ENCODE results near the gene VASP. TPM values are rescaled to one million over a fixed set of nuclear protein-coding genes. Genes with fewer than 3 reads are reported as not detected.

The VASP gene
- total and polyA plus RNA-seq, 2 of the 13 experiments (the other 11 are each of a cell fraction or from before 2014, with no cell fraction given): 41.8 to 67.1 TPM

- TF ChIP-seq ZNF574 (CRISPR knock-in tag; IDR thresholded peaks at IDR 0.05): peak; percentile 40
- no peak for TF ChIP-seq ZNF557 (CRISPR knock-in tag; IDR thresholded peaks at IDR 0.05)
- TF ChIP-seq FOXA3 (CRISPR knock-in tag; IDR thresholded peaks at IDR 0.05): peak; percentile 59
- peak; percentile 64 for TF ChIP-seq FOXP4 (CRISPR knock-in tag; IDR thresholded peaks at IDR 0.05)
- no peak for TF ChIP-seq ZNF547 (CRISPR knock-in tag; IDR thresholded peaks at IDR 0.05)
- peak; percentile 93 for TF ChIP-seq PHF21A (CRISPR knock-in tag; IDR thresholded peaks at IDR 0.05)
- no peak for TF ChIP-seq NFRKB (IDR thresholded peaks at IDR 0.05)
- TF ChIP-seq ZNF207 (IDR thresholded peaks at IDR 0.05; ENCODE audit: borderline replicate concordance): no peak
- TF ChIP-seq POLR2A (IDR thresholded peaks at IDR 0.05; ENCODE audit: insufficient read depth in 1 of 2, low read depth in 2 of 2, low read length in 2 of 2): no peak; a peak in 1 of 4 replicates
- no peak for TF ChIP-seq ZNF138 (CRISPR knock-in tag; IDR thresholded peaks at IDR 0.05; ENCODE audit: low read depth)
- no peak for TF ChIP-seq EEA1 (CRISPR knock-in tag; IDR thresholded peaks at IDR 0.05; ENCODE audit: borderline replicate concordance)
- 0 out of 2 replicates have a peak, but pooled peaks have one; percentile 27 for TF ChIP-seq ZNF441 (CRISPR knock-in tag; IDR thresholded peaks at IDR 0.05; ENCODE audit: borderline replicate concordance)
- no peak for TF ChIP-seq HBP1 (CRISPR knock-in tag; IDR thresholded peaks at IDR 0.05; ENCODE audit: low read depth)
- TF ChIP-seq KMT2A (CRISPR knock-in tag; IDR thresholded peaks at IDR 0.05): no peak
- peak; percentile 69; the same call in 1 of the 2 replicates for TF ChIP-seq FOXJ3 (CRISPR knock-in tag; IDR thresholded peaks at IDR 0.05; ENCODE audit: borderline replicate concordance)
- TF ChIP-seq AFF4 (CRISPR knock-in tag; IDR thresholded peaks at IDR 0.05): no peak
- TF ChIP-seq ZNF703 (CRISPR knock-in tag; IDR thresholded peaks at IDR 0.05; ENCODE audit: borderline replicate concordance): no peak; the same call in 1 of the 2 replicates
- TF ChIP-seq ZNF670 (CRISPR knock-in tag; IDR thresholded peaks at IDR 0.05; ENCODE audit: borderline replicate concordance): no peak
- TF ChIP-seq FOXO1 (CRISPR knock-in tag; IDR thresholded peaks at IDR 0.05): no peak
- TF ChIP-seq NCOA2 (CRISPR knock-in tag; IDR thresholded peaks at IDR 0.05): peak; percentile 73
- no peak for TF ChIP-seq CCAR2 (optimal IDR thresholded peaks at IDR 0.05; ENCODE audit: low read depth, low read length)
These were observed 7.2 kb downstream of the VASP start (continued) for GRCh38 chr19:45514376-45515051.
